ENCODE measurements around the gene RRAS.
"Not testable (repeated sequence)": the region's sequence is repeated elsewhere in the genome, so short reads cannot be mapped to it uniquely, and the experiment has no call there.

Gene RRAS

DNA sequence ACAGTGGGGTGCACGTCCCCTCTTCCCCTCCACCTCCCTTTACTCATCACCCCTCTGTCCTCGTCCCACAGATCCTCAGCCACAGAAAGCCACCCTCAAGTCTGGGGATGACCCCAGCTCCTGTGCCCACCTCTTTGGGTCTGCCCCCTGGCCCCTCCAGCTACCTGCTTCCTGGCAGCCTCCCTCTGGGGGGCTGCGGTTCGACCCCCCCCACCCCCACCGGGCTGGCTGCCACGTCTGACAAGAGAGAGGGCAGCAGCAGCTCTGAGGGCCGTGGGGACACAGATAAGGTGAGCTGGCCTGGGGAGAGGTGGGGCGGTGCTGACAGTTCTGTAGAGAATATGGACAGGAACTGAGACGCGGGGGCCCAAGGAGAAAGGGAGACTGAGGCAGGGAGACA lies 14.6 kb upstream of the RRAS start:
- no peak for DNase-seq (ENCODE audit: low read depth)

DNA sequence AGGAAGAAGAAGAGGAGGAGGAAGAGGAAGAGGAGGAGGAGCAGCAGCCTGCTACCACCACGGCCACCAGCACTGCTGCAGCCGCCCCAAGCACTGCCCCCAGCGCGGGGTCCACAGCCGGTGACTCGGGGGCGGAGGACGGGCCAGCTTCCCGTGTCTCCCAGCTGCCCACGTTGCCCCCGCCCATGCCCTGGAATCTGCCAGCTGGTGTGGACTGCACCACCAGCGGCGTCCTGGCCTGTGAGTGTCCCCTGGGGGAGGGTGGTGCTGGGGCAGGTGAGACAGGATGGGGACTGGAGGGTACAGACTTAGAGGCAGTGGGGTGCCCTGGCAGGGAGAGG lies 13.5 kb upstream of the RRAS start:
- DNase-seq (ENCODE audit: low read depth): no peak

DNA sequence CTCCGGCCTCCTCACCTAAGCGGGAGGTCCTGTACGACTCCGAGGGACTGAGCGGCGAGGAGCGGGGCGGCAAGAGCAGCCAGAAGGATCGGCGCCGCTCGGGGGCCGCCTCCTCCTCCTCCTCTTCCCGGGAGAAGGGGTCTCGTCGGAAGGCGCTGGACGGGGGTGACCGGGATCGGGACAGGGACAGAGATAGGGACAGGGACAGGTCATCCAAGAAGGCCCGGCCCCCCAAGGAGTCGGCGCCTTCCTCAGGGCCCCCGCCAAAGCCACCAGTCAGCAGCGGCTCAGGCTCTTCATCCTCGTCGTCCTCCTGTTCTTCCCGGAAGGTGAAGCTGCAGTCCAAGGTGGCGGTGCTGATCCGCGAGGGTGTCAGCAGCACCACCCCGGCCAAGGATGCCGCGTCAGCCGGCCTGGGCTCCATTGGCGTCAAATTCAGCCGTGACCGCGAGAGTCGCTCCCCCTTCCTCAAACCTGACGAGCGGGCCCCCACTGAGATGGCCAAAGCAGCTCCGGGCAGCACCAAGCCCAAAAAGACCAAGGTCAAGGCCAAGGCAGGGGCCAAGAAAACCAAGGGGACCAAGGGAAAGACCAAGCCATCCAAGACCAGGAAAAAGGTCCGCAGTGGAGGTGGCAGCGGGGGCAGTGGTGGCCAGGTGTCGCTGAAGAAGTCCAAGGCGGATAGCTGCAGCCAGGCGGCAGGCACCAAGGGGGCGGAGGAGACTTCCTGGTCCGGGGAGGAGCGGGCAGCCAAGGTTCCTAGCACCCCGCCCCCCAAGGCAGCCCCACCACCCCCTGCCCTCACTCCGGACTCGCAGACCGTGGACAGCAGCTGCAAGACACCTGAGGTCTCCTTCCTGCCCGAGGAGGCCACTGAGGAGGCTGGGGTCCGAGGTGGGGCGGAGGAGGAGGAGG lies 12.9 kb upstream of the RRAS start:
- no peak for DNase-seq (ENCODE audit: low read depth)

DNA sequence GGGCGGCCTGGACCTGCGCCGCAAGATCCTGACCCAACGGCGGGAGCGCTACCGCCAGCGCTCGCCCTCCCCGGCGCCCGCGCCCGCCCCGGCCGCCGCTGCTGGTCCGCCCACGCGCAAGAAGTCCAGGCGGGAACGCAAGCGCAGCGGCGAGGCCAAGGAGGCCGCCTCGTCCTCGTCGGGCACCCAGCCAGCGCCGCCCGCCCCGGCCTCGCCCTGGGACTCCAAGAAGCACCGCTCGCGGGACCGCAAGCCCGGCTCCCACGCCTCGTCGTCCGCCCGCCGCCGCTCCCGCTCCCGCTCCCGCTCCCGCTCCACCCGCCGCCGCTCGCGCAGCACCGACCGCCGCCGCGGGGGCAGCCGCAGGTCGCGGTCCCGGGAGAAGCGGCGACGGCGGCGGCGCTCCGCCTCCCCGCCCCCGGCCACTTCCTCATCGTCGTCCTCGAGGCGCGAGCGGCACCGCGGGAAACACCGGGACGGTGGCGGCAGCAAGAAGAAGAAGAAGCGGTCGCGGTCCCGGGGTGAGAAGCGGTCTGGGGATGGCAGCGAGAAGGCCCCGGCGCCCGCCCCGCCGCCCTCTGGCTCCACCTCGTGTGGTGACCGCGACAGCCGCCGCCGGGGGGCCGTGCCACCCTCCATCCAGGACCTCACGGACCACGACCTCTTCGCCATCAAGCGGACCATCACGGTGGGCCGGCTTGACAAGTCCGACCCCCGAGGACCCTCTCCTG lies 12.0 kb upstream of the RRAS start:
- DNase-seq (ENCODE audit: low read depth): no peak

DNA sequence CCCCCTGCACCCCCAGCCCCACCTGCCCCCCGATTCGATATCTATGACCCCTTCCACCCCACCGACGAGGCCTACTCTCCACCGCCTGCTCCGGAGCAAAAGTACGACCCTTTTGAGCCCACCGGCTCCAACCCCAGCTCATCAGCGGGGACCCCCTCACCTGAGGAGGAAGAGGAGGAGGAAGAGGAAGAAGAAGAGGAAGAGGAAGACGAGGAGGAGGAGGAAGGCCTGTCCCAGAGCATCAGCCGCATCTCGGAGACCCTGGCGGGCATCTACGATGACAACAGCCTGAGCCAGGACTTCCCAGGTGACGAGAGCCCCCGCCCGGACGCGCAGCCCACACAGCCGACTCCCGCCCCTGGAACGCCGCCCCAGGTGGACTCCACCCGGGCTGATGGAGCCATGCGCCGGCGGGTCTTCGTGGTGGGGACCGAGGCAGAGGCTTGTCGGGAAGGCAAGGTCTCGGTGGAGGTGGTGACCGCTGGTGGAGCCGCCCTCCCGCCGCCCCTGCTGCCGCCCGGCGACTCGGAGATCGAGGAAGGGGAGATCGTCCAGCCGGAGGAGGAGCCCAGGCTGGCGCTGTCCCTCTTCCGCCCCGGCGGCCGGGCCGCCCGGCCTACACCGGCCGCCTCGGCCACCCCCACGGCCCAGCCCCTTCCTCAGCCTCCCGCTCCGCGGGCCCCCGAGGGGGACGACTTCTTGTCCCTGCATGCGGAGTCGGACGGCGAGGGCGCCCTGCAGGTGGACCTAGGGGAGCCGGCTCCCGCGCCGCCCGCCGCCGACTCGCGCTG lies 11.3 kb upstream of the RRAS start:
- no peak for DNase-seq (ENCODE audit: low read depth)

DNA sequence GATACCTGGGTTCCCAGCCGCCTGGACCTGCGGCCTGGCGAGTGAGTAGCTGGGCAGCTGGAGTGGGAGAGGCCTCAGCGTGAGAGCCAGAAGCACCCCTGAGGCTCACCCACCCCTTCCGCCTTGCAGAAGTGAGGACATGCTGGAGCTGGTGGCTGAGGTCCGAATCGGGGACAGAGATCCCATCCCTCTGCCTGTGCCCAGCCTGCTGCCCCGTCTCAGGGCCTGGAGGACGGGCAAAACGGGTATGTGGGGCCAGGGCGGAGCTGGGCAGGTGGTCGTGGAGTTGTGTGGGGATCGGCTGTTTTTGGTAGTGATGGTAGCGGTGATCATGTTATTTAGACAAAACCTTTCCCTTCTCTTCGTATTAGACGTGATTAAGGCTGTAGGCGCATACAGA lies 6.6 kb upstream of the RRAS start:
- no peak for DNase-seq (ENCODE audit: low read depth)

DNA sequence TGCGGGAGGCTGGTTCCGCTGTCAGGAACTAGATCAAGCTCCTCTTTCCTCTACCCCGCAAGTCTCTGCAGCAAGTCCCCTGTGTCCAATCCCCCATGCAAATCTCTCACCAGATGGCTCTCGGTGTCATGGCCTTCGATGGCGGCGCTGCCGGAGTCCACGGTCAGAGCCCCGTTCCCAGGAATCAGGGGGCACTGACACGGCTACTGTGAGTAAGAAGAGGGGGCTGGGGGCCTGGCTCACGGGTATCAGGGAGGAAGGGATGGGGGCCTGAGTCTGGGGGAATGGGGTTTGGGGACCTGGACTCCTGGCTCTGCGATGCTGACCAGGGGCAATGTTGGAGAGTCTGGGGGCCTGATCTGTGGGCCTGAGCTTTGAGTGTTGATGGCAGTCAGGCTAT lies 6.1 kb upstream of the RRAS start:
- no peak for DNase-seq (ENCODE audit: low read depth)

DNA sequence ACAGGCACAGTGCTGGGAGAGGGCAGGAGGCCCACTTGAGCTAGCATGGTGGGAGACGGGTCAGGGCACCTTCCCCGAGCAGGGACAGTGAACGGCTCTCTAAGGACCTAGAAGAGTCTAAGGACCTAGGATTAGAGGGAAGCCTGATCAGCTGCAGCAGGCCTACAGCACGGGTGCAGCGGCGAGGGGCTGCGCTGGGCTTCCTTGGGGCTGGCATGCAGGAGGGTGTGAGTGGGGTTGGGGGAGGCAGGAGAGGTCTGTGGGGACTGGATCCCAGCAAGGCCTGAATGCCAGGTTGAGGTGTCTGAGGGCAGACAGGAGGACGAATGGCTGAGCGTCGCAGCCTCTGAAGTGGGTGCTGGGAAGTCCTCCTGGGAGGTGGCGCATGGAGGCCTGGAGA lies 5.6 kb upstream of the RRAS start:
- no peak for DNase-seq (ENCODE audit: low read depth)

DNA sequence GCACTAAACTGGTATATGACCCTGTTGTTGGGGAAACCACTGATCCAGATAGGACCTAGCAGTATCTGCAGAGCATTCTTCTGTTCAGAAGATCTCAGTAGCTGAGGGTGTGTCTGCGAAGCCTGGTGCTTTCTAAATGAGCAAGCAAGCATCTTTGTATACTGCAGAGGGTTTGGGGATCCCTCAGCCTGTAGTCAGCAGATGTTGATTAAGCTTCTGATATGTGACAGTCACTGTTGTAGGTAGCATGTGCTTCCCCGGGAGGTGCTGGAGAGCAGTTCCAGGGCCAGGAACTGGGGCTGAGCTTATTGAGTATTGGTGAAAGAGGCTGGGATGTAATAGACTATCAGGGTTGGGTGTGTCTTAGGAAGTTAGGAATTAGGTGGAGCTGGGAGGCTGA lies 3.5 kb upstream of the RRAS start:
- no peak for DNase-seq (ENCODE audit: low read depth)

DNA sequence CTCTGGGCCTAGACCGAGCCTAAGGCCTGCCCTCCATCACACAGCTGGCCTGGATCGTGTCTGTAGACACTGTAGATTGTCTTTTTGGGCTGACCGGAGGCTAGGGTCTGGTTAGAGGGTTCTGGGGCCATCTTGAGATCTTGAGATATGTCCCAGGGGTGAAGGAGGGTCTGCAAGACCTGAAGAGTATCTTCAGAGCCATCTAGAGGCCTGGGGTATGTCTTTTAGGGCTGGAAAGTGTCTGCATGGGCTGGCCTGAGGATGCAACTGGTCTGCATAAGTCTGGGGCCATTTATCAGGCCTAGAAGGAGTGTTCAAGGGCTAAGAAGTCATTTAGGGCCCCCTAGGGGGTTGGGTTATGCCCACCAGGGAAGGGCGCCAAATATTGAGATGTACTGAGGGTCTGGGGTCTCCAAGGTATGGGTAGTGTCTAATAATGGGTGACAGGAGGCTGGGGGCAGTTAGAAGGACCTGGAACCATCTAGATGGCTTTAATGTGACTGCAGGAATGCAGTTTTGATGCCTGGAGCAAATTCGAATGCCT lies 2.6 kb upstream of the RRAS start:
- DNase-seq (ENCODE audit: low read depth): no peak

DNA sequence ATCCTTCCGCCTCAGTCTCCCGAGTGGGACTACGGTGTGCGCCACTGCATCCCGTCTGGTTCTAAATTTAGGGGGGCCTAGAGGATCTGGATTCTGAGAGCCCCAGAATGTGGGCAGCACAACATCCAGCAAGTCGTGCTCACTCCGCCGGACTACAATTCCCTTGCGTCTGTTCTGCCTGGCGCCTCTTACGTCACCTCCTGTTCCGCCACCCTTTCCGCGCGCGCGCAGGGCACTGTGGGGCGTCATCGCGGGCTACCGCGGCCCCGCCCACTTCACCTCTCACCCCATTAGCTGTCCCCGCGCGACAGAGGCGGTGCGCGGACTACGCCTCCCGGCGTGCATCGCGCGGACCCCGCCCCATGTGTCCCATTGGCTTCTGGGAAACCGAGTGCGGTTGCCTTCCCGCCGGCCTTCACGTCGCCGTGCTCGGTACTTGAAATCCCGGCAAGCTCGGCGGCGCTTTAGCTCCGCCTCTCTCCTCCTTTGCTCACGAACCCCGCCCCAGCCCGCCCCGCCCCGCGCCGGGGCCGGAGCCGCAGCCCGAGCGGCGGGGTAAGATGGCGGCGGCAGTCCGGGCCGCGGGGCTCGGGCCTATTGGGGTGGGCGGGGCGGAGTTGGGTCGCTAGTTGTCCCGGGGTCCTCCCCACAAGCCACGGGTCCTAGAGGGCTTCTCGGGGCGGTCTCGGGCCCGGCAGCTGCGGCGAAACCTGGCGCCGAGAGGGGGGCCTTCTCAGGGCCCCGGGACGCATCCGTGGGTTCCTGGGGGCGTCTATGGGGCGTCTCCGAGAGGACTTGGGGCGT lies 1.9 kb upstream of the RRAS start, which contains the start of gene SCAF1:
TSS of gene SCAF1 (plus strand) at position 522 of the 804 bp plus-strand sequence. CDS start 2,818 bp downstream, outside the sequence.
- peak; percentile 100 for DNase-seq (ENCODE audit: low read depth)

DNA sequence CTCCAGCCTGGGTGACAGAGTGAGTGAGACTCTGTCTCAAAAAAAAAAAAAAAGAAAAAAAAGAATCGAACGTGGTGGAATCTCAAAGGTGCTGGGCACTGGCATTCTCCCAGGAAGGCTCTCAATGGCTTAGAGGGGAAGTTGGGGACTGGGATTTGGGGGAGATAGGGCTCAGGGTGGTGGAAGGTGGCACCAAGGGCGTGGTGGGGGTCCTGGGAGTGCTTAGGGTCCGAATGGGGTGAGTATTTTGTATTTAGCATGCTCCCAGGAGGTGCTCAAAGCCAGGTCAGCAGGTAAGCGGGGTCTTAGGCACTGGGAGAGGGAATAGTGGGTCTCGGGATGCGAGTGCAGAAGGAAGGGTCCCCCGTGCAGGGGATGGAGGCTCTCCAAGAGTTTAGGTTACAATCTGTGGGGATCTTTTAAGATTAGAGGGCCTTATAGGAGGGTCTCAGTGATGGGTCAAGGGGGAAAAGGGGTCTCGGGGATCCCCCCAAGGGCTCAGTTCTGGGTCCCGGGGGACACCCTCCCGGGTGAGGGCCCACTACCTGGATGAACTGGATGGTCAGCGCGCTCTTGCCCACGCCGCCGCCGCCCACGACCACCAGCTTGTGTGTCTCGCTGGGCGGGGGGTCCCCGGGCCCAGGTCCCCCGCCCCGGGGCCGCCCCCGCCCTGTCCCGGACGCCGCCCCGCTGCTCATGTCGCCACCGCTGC lies 386 bp downstream of the RRAS start:
- DNase-seq (ENCODE audit: low read depth): no peak

DNA sequence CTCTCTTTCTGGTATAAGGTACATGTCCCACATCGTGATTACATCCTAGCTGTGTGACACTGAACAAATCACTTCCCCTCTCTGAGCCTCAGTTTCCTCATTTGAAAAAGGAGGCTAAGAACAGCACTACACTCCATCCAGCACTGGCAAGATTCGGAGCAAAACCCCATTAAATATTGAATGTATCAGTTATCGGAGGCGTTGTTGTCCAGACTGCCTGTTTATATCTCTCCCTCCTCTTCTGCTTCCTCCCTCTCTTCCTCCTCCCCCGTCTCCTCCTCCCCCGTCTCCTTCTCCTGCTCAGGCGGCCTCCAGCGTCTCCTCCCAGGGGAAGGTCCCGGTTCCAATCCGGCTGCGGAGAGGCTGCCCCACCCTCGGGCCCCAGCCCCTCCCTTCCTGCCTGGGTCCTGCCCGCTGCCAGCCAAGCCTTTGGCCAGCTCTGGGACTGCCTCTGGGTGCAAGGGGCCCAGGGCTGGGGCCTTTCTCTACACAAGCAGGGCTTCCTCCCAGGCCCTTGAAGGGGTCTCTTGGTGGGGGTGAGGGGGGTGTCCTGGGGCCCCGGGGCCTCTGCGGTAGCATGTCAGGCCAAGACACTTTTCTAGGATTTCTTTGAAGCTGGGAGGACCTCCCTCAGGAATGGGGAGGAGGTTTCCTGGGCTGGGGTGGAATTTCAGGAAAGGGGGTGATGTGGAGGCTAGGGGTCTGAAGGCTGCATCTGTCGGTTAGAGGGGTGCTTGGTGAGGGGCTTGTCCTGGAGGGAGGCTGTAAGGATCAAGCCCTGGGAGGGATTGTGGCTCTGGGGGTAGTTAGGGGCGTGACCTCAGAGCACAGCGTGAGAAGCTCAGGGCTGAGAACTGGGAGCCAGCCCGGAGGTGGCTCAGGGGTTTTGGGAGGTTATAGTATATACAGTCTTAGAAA lies 1.9 kb downstream of the RRAS start:
- no peak for DNase-seq (ENCODE audit: low read depth)

DNA sequence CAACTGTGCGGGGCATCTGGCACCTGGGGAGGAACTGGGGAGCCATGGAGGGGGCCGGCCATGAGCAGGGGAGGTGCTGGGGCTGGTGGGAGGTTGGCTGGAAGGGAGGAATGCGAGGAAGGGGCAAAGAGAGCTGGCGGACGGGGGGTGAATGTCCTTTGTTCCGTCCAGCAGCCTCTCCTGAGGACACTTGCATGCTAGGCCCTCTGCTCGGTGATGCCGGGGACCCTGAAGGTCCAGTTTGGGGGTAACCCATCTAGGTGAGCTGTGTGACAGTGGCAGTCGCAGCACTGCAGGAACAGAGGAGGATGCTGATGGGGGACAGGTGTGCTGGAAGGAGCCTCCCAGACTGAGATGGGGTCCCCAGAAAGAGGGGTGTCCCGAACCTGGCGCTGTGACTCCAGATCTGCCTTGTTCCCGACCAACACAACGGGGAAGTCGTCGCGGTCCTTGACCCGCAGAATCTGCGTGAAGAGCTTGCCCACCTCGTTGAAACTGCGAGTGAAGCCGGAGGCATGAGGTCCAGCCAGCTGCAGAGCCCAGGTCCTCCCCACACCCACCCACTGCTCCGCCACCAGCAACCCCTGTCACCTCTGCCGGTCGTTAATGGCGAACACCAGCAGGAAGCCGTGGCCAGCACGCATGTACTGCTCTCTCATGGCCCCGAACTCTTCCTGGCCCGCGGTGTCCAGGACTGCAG lies 3.6 kb downstream of the RRAS start:
- DNase-seq (ENCODE audit: low read depth): no peak

DNA sequence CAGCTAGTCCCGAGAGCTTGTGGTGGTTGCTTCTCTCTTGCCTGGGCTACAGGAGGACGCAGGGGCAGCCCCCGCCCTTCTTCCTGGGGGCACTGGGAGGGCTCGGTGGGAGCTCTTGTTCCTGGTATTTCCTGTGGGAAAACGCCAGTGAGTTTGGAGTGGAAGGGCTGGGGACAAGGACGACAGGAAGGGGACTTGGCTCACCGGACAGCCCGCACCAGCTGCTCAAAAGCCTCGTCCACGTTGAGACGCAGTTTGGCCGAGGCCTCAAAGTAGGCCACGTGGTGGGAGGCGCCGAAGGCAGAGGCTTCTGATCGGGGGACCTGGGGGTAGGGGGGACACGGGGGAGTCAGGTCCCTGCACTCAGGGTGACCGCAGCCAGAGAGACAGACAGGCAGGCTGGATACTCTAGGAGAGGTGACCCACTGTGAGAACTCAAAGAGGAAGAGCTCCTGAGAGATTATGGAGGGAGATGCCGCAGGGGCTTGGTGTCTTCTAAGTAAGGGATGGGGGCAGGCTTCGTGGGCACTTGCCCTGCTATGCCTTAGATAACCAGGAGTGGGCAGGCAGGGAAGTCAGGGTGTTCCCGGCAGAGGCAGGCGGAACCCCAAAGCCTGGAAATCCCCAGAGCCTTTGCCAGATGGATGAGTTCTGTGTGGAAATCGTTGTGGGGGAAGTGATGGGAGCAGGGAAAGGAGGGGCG lies 4.3 kb downstream of the RRAS start:
- no peak for DNase-seq (ENCODE audit: low read depth)

DNA sequence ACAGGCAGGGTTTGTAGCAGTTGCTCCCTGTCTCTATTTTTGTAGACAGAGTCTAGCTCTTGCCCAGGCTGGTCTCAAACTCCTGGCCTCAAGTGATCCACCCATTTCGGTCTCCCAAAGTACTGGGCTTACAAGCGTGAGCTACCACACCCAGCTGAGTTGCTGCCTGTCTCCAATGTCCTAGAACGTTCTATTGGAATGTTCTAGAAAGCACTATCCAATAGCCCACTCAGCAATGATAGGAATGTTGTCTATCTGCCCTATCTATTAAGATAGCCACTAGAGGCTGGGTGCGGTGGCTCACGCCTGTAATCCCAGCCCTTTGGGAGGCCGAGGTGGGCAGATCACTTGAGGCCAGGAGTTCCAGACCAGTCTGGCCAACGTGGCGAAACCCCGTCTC lies 6.7 kb downstream of the RRAS start:
- not testable (repeated sequence) for DNase-seq (ENCODE audit: low read depth)

DNA sequence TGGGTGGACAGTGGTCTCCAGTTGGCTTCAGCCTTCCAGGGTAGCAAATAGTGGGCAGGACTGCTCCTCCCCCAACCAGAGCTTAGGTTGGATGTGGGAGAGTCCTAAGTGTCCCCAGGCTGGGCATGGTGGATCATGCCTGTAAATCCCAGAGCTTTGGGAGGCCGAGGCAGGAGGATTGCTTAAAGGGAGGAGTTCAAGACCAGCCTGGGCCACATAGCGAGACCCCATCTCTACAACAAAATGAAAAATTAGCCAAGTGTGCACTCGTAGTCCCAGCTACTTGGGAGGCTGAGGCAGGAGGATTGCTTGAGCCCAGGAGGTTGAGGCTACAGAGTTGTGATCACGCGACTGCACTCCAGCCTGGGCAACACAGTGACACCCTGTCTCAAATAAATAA lies 7.4 kb downstream of the RRAS start:
- no peak for DNase-seq (ENCODE audit: low read depth)

DNA sequence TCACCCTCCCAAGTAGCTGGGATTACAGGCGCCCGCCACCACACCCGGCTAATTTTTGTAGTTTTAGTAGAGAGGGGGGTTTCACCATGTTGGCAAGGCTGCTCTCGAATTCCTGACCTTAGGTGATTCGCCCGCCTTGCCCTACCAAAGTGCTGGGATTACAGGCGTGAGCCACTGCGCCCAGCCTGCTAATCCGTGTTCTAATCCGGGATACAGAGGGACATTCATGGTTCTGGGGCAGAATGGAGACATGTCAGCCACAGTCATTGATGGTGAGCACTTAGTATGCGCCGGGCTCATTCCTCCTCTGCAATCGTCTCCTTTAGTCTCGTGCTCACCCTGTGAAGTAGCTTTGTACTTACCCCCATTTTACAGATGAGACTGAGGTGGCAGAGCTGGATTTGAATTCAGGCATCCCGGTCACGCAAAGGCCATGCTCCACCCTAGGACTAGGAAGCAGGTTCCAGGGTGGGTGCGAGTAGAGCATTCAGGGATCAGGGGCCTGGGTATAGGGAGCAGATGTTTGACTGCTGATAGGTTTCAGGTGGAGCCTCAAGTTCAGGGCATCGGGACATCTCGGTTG lies 8.2 kb downstream of the RRAS start:
- DNase-seq (ENCODE audit: low read depth): no peak
